Naive B cell (primary cell): Measurements from ENCODE around the gene SMCO4. TPM values are rescaled to one million over a fixed set of nuclear protein-coding genes. Genes with fewer than 3 reads are reported as not detected.

ENCODE experiments used
- ATAC-seq, 2 donors: fragments of 150-1000 bp; cut with Tn5 transposase; 2 replicates each; pipeline ENCODE4 v1.10.0; 2021; ENCODE audit warnings: low read depth in 2 of 2, mild to moderate bottlenecking in 2 of 2, moderate library complexity in 2 of 2
- DNase-seq: peaks from one replicate; pipeline ENCODE4 v3.0.0; 2022
- H3K27ac Mint-ChIP-seq, 6 donors: one replicate each; pipeline ENCODE4 v1.8.0; 2020 to 2022; ENCODE audit warnings: mild to moderate bottlenecking in 6 of 6, mixed read lengths in 6 of 6, moderate library complexity in 5 of 6, inconsistent platforms in 2 of 6
- H3K27me3 Mint-ChIP-seq, 3 donors: one replicate each; pipeline ENCODE4 v1.8.0; 2021 to 2022; ENCODE audit warnings: mixed read lengths in 3 of 3, mild to moderate bottlenecking in 1 of 3
- H3K36me3 Mint-ChIP-seq, 2 donors: one replicate each; pipeline ENCODE4 v1.8.0; 2020 to 2022; ENCODE audit warnings: mixed read lengths in 2 of 2, inconsistent platforms in 1 of 2, mild to moderate bottlenecking in 1 of 2
- H3K4me1 Mint-ChIP-seq, 3 donors: one replicate each; pipeline ENCODE4 v1.8.0; 2020 to 2022; ENCODE audit warnings: mixed read lengths in 3 of 3, inconsistent platforms in 1 of 3, mild to moderate bottlenecking in 1 of 3, moderate library complexity in 1 of 3
- H3K4me3 Mint-ChIP-seq, 8 donors: one replicate each; pipeline ENCODE4 v1.8.0; 2020 to 2022; ENCODE audit warnings: mild to moderate bottlenecking in 8 of 8, mixed read lengths in 8 of 8, moderate library complexity in 8 of 8, inconsistent platforms in 2 of 8
- H3K9me3 Mint-ChIP-seq, 7 donors: one replicate each; pipeline ENCODE4 v1.8.0; 2020 to 2022; ENCODE audit warnings: mixed read lengths in 7 of 7, mild to moderate bottlenecking in 5 of 7, inconsistent platforms in 2 of 7, moderate library complexity in 1 of 7
- polyA plus RNA-seq, 6 donors: library from polyadenylated mRNA; unstranded; fragments of 300-500 nt; fragmentation: Illumina TruSeq; gene quantifications; one replicate each; pipeline ENCODE4 v1.2.3, GENCODE V29; 2021; ENCODE audit warnings: low read depth in 6 of 6

Gene SMCO4
- polyA plus RNA-seq, 6 donors from 2014 or later, result 1.2 to 63.3 (median 2.7) TPM; not detected in 1

GRCh38 chr11:93532281-93532789 is 10.9 kb downstream of the SMCO4 start:
- H3K4me3 Mint-ChIP-seq, result no peak overlapping the region
- H3K27ac Mint-ChIP-seq, result no peak overlapping the region
- no peak for DNase-seq

GRCh38 chr11:93530468-93530826 is 12.7 kb downstream of the SMCO4 start:
- ATAC-seq (no peak), DNase-seq (no peak)
- Mint-ChIP-seq H3K27me3 (no peaks in the 10 kb centered on the region), H3K9me3 (no peaks in the 10 kb centered on the region), H3K36me3 (no peaks in the 10 kb centered on the region), H3K27ac (peak overlapping the region in 1 of 6 donors; percentile 73), H3K4me1 (peaks cover 12 to 20% (median 16%) of the 10 kb centered on the region in 3 donors), H3K4me3 (peak overlapping the region in 2 of 8 donors; percentile 0 to 30)

More at GRCh38 chr11:93532281-93532789, 10.9 kb downstream of the SMCO4 start:
- Mint-ChIP-seq H3K4me1 (peaks cover 0 to 3% (median under 1%) of the 10 kb centered on the region in 3 donors), H3K27me3 (peaks cover 0 to under 1% (median 0%) of the 10 kb centered on the region in 3 donors), H3K36me3 (no peaks in the 10 kb centered on the region), H3K9me3 (no peaks in the 10 kb centered on the region)
- ATAC-seq, result no peak

- Mint-ChIP-seq H3K27me3 (no peaks in the 10 kb centered on the region), H3K4me1 (peaks cover 12 to 23% (median 17%) of the 10 kb centered on the region in 3 donors), H3K27ac (peak overlapping the region in 1 of 6 donors; percentile 62), H3K4me3 (no peak overlapping the region), H3K9me3 (no peaks in the 10 kb centered on the region), H3K36me3 (no peaks in the 10 kb centered on the region)
- DNase-seq (no peak), ATAC-seq (no peak)
These were observed 13.3 kb downstream of the SMCO4 start for GRCh38 chr11:93529707-93530467.

- DNase-seq, result no peak
- Mint-ChIP-seq H3K36me3 (no peaks in the 10 kb centered on the region), H3K27ac (peak overlapping the region in 1 of 6 donors; percentile 67), H3K9me3 (no peaks in the 10 kb centered on the region), H3K27me3 (no peaks in the 10 kb centered on the region), H3K4me1 (peaks cover 21 to 32% (median 23%) of the 10 kb centered on the region in 3 donors), H3K4me3 (peak overlapping the region in 1 of 8 donors; percentile 53)
- no peak for ATAC-seq
These were observed 14.2 kb downstream of the SMCO4 start for GRCh38 chr11:93528757-93529645.

- DNase-seq (no peak), ATAC-seq (no peak)
- Mint-ChIP-seq H3K4me3 (no peak overlapping the region), H3K36me3 (no peaks in the 10 kb centered on the region), H3K9me3 (no peaks in the 10 kb centered on the region), H3K4me1 (peaks cover 26 to 39% (median 27%) of the 10 kb centered on the region in 3 donors), H3K27ac (no peak overlapping the region), H3K27me3 (no peaks in the 10 kb centered on the region)
These were observed 14.9 kb downstream of the SMCO4 start for GRCh38 chr11:93528252-93528651.

- Mint-ChIP-seq H3K9me3 (no peaks in the 10 kb centered on the region), H3K4me1 (peaks cover 33 to 49% (median 33%) of the 10 kb centered on the region in 3 donors), H3K36me3 (no peaks in the 10 kb centered on the region), H3K27me3 (no peaks in the 10 kb centered on the region), H3K4me3 (peak overlapping the region in 4 of 8 donors; percentile 7 to 83 (median 56)), H3K27ac (peak overlapping the region in 5 of 6 donors; percentile 7 to 74 (median 49))
- DNase-seq (no peak), ATAC-seq (peak in 1 of 2 donors; percentile 29)
These were observed 16.3 kb downstream of the SMCO4 start for GRCh38 chr11:93526641-93527583.

GRCh38 chr11:93526346-93526633 is 16.9 kb downstream of the SMCO4 start:
- ATAC-seq, result no peak
- Mint-ChIP-seq H3K4me3 (peak overlapping the region in 3 of 8 donors; percentile 7 to 80 (median 33)), H3K4me1 (peaks cover 33 to 49% (median 33%) of the 10 kb centered on the region in 3 donors), H3K9me3 (no peaks in the 10 kb centered on the region), H3K27me3 (no peaks in the 10 kb centered on the region), H3K36me3 (no peaks in the 10 kb centered on the region), H3K27ac (peak overlapping the region in 4 of 6 donors; percentile 7 to 74 (median 48))
- no peak for DNase-seq

- ATAC-seq, result no peak
- no peaks in the 10 kb centered on the region for H3K36me3 Mint-ChIP-seq
- DNase-seq, result no peak
- peak overlapping the region in 4 of 8 donors; percentile 9 to 80 (median 42) for H3K4me3 Mint-ChIP-seq
- H3K9me3 Mint-ChIP-seq, result no peaks in the 10 kb centered on the region
- peak overlapping the region in 5 of 6 donors; percentile 8 to 75 (median 48) for H3K27ac Mint-ChIP-seq
- H3K27me3 Mint-ChIP-seq, result no peaks in the 10 kb centered on the region
- H3K4me1 Mint-ChIP-seq, result peaks cover 33 to 49% (median 33%) of the 10 kb centered on the region in 3 donors
These were observed 17.4 kb downstream of the SMCO4 start for GRCh38 chr11:93525601-93526345.

GRCh38 chr11:93524858-93525257 is 18.3 kb downstream of the SMCO4 start:
- Mint-ChIP-seq H3K27ac (peak overlapping the region in 3 of 6 donors; percentile 46 to 75 (median 56)), H3K9me3 (no peaks in the 10 kb centered on the region), H3K4me3 (peak overlapping the region in 3 of 8 donors; percentile 45 to 84 (median 46)), H3K36me3 (no peaks in the 10 kb centered on the region), H3K4me1 (peaks cover 33 to 49% (median 33%) of the 10 kb centered on the region in 3 donors), H3K27me3 (no peaks in the 10 kb centered on the region)
- no peak for DNase-seq
- no peak for ATAC-seq

GRCh38 chr11:93524173-93524536 is 19.0 kb downstream of the SMCO4 start:
- no peaks in the 10 kb centered on the region for H3K27me3 Mint-ChIP-seq
- DNase-seq, result no peak
- peak overlapping the region; percentile 7 to 96 (median 62) for H3K27ac Mint-ChIP-seq
- peak; percentile 23 to 26 for ATAC-seq
- peaks cover 33 to 49% (median 33%) of the 10 kb centered on the region in 3 donors for H3K4me1 Mint-ChIP-seq
- H3K9me3 Mint-ChIP-seq, result no peaks in the 10 kb centered on the region
- H3K36me3 Mint-ChIP-seq, result no peaks in the 10 kb centered on the region
- peak overlapping the region in 7 of 8 donors; percentile 46 to 84 (median 65) for H3K4me3 Mint-ChIP-seq

- H3K4me3 Mint-ChIP-seq, result peak overlapping the region in 1 of 8 donors; percentile 26
- ATAC-seq (no peak), DNase-seq (no peak)
- no peak overlapping the region for H3K27ac Mint-ChIP-seq
- no peaks in the 10 kb centered on the region for H3K27me3 Mint-ChIP-seq
- no peaks in the 10 kb centered on the region for H3K9me3 Mint-ChIP-seq
- H3K36me3 Mint-ChIP-seq, result no peaks in the 10 kb centered on the region
- H3K4me1 Mint-ChIP-seq, result peaks cover 25 to 37% (median 29%) of the 10 kb centered on the region in 3 donors
These were observed 22.3 kb downstream of the SMCO4 start for GRCh38 chr11:93520726-93521509.
